RPMI7951 (cell line): ENCODE results near the gene STK26. TPM values are rescaled to one million over a fixed set of nuclear protein-coding genes. Genes with fewer than 3 reads are reported as not detected.
"Not testable (repeated sequence)": the region's sequence is repeated elsewhere in the genome, so short reads cannot be mapped to it uniquely, and the experiment has no call there.

Source experiments
- DNase-seq: peaks from one replicate; pipeline ENCODE4 v3.0.0-alpha.2; 2012; ENCODE audit warnings: low read depth
- total RNA-seq: library from RNA; depleted of rRNA; stranded (reverse); fragments of >200 nt; shearing (Covaris generic); gene quantifications from 2 replicates; pipeline ENCODE4 v1.2.3, GENCODE V29; 2014; rRNA removed

The STK26 gene
- total RNA-seq, 1 experiment from 2014 or later: 10.2 TPM

- DNase-seq: peak; percentile 7
Measured at GRCh38 chrX:132094164-132094563, 71.1 kb downstream of the STK26 start.

GRCh38 chrX:132098704-132099103 lies 75.6 kb downstream of the STK26 start:
- not testable (repeated sequence) for DNase-seq

GRCh38 chrX:132101206-132101605 lies 78.1 kb downstream of the STK26 start:
- no peak for DNase-seq

GRCh38 chrX:132101799-132102198 lies 78.7 kb downstream of the STK26 start:
- DNase-seq: no peak

- no peak for DNase-seq
Measured at GRCh38 chrX:132107291-132107690, 84.2 kb downstream of the STK26 start.

GRCh38 chrX:132114607-132115006 lies 91.5 kb downstream of the STK26 start:
- no peak for DNase-seq

- no peak for DNase-seq
Measured at GRCh38 chrX:132115792-132116191, 92.7 kb downstream of the STK26 start.

GRCh38 chrX:132118358-132118757 lies 95.3 kb downstream of the STK26 start:
- DNase-seq: no peak

GRCh38 chrX:132119283-132119682 lies 96.2 kb downstream of the STK26 start:
- DNase-seq: peak; percentile 21

GRCh38 chrX:132119821-132120515 lies 96.9 kb downstream of the STK26 start:
- peak; percentile 71 for DNase-seq

- DNase-seq: no peak
Measured at GRCh38 chrX:132120913-132121312, 97.8 kb downstream of the STK26 start.

Other genes starting within 250 kb of the STK26 start
- 0.10 TPM in 1 of 2 replicates, not detected in the other for gene FRMD7, start 104.7 kb downstream of the STK26 start, total RNA-seq
- gene RAP2C, start 196.1 kb downstream of the STK26 start, total RNA-seq: 17.3 and 21.9 TPM in 2 replicates